HG02943 (cell line): ENCODE results near the gene MYO6.

ENCODE experiments used
- ATAC-seq: cut with Tn5 transposase; IDR thresholded peaks from one replicate; pipeline ENCODE4 v1.9.1; 2021; ENCODE audit warnings: mild to moderate bottlenecking, low read depth, moderate library complexity; ENCODE audit not compliant: unreplicated experiment

Gene MYO6

GRCh38 chr6:75762063-75762462 is 13.0 kb downstream of the MYO6 start:
- no peak for ATAC-seq

- ATAC-seq: no peak
These were observed 17.3 kb downstream of the MYO6 start for GRCh38 chr6:75766387-75766786.

GRCh38 chr6:75770844-75771243 is 21.8 kb downstream of the MYO6 start:
- ATAC-seq: no peak

GRCh38 chr6:75775219-75775618 is 26.2 kb downstream of the MYO6 start:
- no peak for ATAC-seq

- ATAC-seq: no peak
These were observed 27.4 kb downstream of the MYO6 start for GRCh38 chr6:75776461-75776860.

GRCh38 chr6:75778757-75779156 is 29.7 kb downstream of the MYO6 start:
- ATAC-seq: no peak

- ATAC-seq: no peak
These were observed 37.1 kb downstream of the MYO6 start for GRCh38 chr6:75786152-75786551.

GRCh38 chr6:75788894-75789293 is 39.9 kb downstream of the MYO6 start:
- ATAC-seq: no peak

GRCh38 chr6:75791881-75792280 is 42.8 kb downstream of the MYO6 start:
- ATAC-seq: no peak

GRCh38 chr6:75794351-75794846 is 45.4 kb downstream of the MYO6 start:
- no peak for ATAC-seq

- ATAC-seq: no peak
These were observed 46.1 kb downstream of the MYO6 start for GRCh38 chr6:75794954-75795739.

- ATAC-seq: no peak
These were observed 47.7 kb downstream of the MYO6 start for GRCh38 chr6:75796723-75797122.

GRCh38 chr6:75800133-75800532 is 51.1 kb downstream of the MYO6 start:
- no peak for ATAC-seq

GRCh38 chr6:75800708-75801505 is 51.9 kb downstream of the MYO6 start:
- no peak for ATAC-seq

- no peak for ATAC-seq
These were observed 53.3 kb downstream of the MYO6 start for GRCh38 chr6:75802366-75802765.

GRCh38 chr6:75808507-75808906 is 59.5 kb downstream of the MYO6 start:
- no peak for ATAC-seq

- ATAC-seq: no peak
These were observed 63.5 kb downstream of the MYO6 start for GRCh38 chr6:75812560-75812959.

- ATAC-seq: no peak
These were observed 64.6 kb downstream of the MYO6 start for GRCh38 chr6:75813476-75814250.

GRCh38 chr6:75815756-75816155 is 66.7 kb downstream of the MYO6 start:
- no peak for ATAC-seq

GRCh38 chr6:75818098-75818855 is 69.2 kb downstream of the MYO6 start:
- no peak for ATAC-seq
